Ascending aorta (tissue), 2 donors: ENCODE measurements around the gene PLA2G3. TPM values are rescaled to one million over a fixed set of nuclear protein-coding genes. Genes with fewer than 3 reads are reported as not detected.
"Not testable (repeated sequence)": the region's sequence is repeated elsewhere in the genome, so short reads cannot be mapped to it uniquely, and the experiment has no call there.

ENCODE experiments used
- DNase-seq, 2 donors: peaks; one replicate each; pipeline ENCODE4 v3.0.0-alpha.2; 2019; ENCODE audit warnings: low spot score in 2 of 2
- H3K27ac ChIP-seq, 2 donors: fragments of 200-600 bp; sonication (generic); one replicate each; pipeline ENCODE4 v1.5.1; 2016 to 2017; ENCODE audit warnings: mild to moderate bottlenecking in 1 of 2
- H3K27me3 ChIP-seq: fragments of 200-600 bp; sonication (generic); one replicate; pipeline ENCODE4 v1.5.1; 2017
- H3K36me3 ChIP-seq, 2 donors: fragments of 200-600 bp; sonication (generic); one replicate each; pipeline ENCODE4 v1.5.1; 2016
- H3K4me1 ChIP-seq, 2 donors: fragments of 200-600 bp; sonication (generic); one replicate each; pipeline ENCODE4 v1.5.1; 2016 to 2017; ENCODE audit warnings: mild to moderate bottlenecking in 1 of 2
- H3K4me3 ChIP-seq, 2 donors: fragments of 200-600 bp; sonication (generic); one replicate each; pipeline ENCODE4 v1.5.1; 2016 to 2017; ENCODE audit warnings: mild to moderate bottlenecking in 1 of 2
- H3K9me3 ChIP-seq, 2 donors: fragments of 200-600 bp; sonication (generic); one replicate each; pipeline ENCODE4 v1.5.1; 2016
- CTCF ChIP-seq, 3 experiments: fragments of 200-600 bp in 2 of 3; fragments of 450-650 bp in 1 of 3; sonication (generic) in 2 of 3; IDR thresholded peaks; one replicate each; pipeline ENCODE4 v1.5.1; 2016 to 2019; ENCODE audit warnings: antibody characterized with exemption in 3 of 3, mild to moderate bottlenecking in 1 of 3, moderate library complexity in 1 of 3
- intact Hi-C: fragments of 100-400 bp; cut with DNase I; formaldehyde crosslinking; loops from one replicate; pipeline ENCODE4 v1.15.1; 2023
- total RNA-seq: library from RNA; depleted of rRNA; stranded (reverse); fragments of >200 nt; gene quantifications from one replicate; pipeline ENCODE4 v1.1.0, GENCODE V29; 2016

PLA2G3 gene
- total RNA-seq, 1 donor from 2014 or later = not detected

DNA sequence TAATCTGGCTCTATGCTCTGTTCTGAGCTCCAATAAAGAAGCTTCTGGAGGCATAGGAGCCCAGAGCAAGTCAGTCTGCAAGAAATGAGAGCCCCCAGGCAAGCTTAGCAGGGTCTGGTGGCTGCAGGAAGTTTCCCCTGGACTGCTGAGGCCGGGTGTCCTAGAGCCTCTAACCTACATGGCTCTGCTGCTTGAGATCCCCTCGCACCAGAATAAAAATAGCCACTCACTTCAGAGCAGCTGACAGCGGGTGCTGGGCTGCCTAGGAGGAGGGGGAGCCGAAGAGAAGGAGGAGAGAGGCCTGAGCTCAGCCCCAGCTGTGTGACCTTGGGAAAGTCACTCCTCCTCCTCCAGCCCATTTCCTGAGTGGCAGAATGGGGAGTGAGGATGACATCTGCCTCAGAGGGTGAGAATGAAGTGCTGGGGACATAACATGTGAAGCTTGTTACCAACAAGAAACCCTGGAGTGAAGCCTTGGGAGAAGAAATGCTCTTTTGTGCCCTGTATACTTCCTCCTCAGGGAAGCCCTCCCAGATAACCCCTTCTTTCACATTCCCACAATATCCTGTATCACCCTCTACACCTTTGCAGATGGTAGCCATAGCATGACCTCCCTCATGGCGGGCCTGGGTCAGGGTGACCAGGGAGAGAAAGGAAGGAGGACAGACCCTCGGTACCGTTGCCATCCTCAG, 21.1 kb downstream of the PLA2G3 start:
- Histone ChIP-seq H3K4me1 (peaks cover 0 to 7% of the 10 kb centered on the region in 2 donors), H3K27ac (no peak overlapping the region), H3K4me3 (no peak overlapping the region), H3K9me3 (no peaks in the 10 kb centered on the region), H3K36me3 (no peaks in the 10 kb centered on the region), H3K27me3 (no peaks in the 10 kb centered on the region)
- TF ChIP-seq CTCF (IDR thresholded peaks at IDR 0.05) = no peak
- intact Hi-C loops = no loop called here
- no peak for DNase-seq

DNA sequence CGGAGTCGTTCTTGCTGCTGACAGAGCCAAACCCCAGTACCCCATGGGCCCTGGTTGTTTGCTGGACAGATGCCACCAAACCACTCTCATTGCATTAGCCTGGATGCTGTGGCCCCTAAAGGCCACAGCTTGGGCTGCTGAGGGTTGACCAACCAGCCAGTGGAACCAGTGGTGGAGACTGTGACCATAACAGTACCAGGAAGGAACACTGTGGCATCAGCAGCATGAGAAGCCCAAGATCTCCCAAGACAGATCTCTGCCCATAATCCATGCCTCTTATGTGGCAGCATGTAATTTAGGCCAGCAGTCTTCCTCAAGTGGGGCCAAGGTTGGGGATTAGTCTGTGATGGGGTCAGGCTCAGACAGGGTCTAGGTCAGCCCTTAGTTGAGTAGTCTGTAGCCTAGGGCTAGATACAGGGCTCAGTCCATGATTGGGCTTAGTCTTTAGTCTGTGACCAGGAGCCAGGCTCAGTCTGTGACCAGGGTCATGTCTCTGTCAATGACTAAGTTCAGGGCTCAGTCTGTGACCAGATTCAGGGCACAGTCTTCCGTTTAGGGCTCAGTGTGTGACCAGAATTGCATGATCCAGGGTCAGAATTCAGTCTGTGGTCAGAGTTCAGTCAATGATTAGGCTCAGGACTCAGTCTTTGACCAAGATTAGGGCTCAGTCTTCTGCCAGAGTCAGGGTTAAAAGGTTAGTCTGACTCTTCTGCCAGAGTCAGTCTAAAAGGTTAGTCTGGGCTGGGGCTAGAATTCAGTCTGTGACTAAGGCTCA, 22.1 kb downstream of the PLA2G3 start:
- Histone ChIP-seq H3K27ac (no peak overlapping the region), H3K4me3 (no peak overlapping the region), H3K4me1 (peaks cover 0 to 7% of the 10 kb centered on the region in 2 donors), H3K36me3 (no peaks in the 10 kb centered on the region), H3K9me3 (no peaks in the 10 kb centered on the region), H3K27me3 (no peaks in the 10 kb centered on the region)
- TF ChIP-seq CTCF (IDR thresholded peaks at IDR 0.05) = no peak
- intact Hi-C loops = no loop called here
- DNase-seq = no peak

DNA sequence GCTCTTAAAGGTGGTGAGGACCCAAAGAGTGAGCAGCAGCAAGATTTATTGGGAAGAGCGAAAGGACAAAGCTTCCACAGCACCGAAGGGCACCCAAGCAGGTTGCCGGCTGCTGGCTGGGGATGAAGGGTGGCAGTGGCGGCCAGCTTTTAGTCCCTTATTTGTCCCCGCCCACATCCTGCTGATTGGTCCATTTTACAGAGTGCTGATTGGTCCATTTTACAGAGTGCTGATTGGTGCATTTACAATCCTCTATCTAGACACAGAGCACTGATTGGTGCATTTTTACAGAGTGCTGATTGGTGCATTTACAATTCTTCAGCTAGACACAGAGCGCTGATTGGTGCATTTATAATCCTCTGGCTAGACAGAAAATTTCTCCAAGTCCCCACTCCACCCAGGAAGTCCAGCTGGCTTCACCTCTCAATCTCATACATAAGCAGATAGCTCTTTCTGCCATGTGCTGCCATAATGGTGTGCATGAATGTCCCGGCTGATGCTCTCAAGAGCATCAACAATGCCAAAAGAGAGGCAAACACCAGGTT, 27.7 kb downstream of the PLA2G3 start:
- H3K36me3 ChIP-seq, H3K4me3 ChIP-seq, H3K9me3 ChIP-seq, H3K4me1 ChIP-seq, intact Hi-C loops, DNase-seq, H3K27ac ChIP-seq, H3K27me3 ChIP-seq: not testable (repeated sequence)

- Histone ChIP-seq H3K4me3 (peak overlapping the region; percentile 9 to 87), H3K27ac (peak overlapping the region; percentile 81 to 99), H3K4me1 (peaks cover 0 to 31% of the 10 kb centered on the region in 2 donors), H3K36me3 (peaks cover 14 to 16% of the 10 kb centered on the region in 2 donors), H3K27me3 (no peaks in the 10 kb centered on the region), H3K9me3 (no peaks in the 10 kb centered on the region)
- TF ChIP-seq CTCF (IDR thresholded peaks at IDR 0.05) = no peak
- intact Hi-C loops = loop anchor here (1.0 to 10.0 kb wide), 6 partner anchors 41 to 683 kb away; partner anchors contain the start of genes MTFP1 and PIK3IP1
- DNase-seq = no peak
Observed at GRCh38 chr22:31107894-31108218, 32.5 kb downstream of the PLA2G3 start.

DNA sequence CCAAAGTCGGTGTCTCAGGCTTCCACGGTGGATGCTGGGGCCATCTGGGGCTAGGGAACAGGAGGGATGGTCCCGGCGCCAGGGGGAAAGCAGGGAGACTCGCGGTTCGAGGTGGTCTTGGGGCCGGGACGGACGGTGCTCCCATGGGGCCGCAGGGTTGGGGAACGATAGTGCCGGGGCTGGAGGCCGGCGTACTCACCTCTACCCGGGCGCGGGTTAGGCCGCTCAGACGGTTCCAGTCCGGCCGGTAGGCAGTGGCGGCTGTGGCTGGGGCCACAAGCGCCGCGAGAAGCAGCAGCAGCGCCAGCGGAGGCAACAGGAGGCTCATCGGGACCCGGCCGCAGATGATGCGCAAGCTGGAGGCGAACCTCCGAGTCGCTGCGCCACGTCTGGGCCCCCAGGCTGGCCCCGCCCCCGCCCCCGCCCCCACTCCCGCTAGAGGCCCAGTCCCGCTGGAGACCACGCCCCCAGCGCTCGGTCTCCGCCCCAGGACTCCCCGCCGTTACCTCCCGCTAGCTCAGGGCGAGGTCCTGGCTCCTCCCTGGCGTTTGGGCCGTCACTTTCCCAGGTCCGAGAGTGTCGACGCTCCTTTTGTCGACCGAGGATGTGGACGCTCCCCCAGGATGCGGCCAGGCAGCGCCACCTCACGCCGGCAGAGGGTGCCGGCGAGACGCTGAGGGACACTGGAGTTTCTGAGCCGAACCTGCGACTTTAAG, 33.0 kb downstream of the PLA2G3 start, which contains the start of gene SELENOM:
TSS of gene SELENOM (minus strand) at position 391 of the 716 bp plus-strand sequence. CDS start at position 328, 63 bp downstream.
- intact Hi-C loops = loop anchor here (1.0 to 10.0 kb wide), 6 partner anchors 42 to 683 kb away; partner anchors contain the start of genes MTFP1 and PIK3IP1
- peak; percentile 97 to 99 (median 98) for TF ChIP-seq CTCF (IDR thresholded peaks at IDR 0.05)
- Histone ChIP-seq H3K4me3 (peak within 1 kb of the TSS; percentile 87 to 94), H3K36me3 (peaks cover 14 to 16% of the 10 kb centered on the region in 2 donors), H3K27me3 (no peaks in the 10 kb centered on the region), H3K4me1 (peaks cover 0 to 35% of the 10 kb centered on the region in 2 donors), H3K9me3 (no peaks in the 10 kb centered on the region), H3K27ac (peak within 1 kb of the TSS; percentile 98 to 99)
- DNase-seq = peak; percentile 88 to 99
